GM08714 (cell line): Measurements from ENCODE around the gene LDLRAD3.

Source experiments
- H3K4me3 ChIP-seq: fragments of 200-500 bp; sonication (Bioruptor generic); 2 replicates; pipeline ENCODE4 v1.5.1; 2014; ENCODE audit warnings: mild to moderate bottlenecking, low read length, inconsistent platforms
- ZNF274 ChIP-seq: IDR thresholded peaks from 2 replicates; pipeline ENCODE4 v1.6.1; 2012; ENCODE audit warnings: mild to moderate bottlenecking, low read depth, low read length

The LDLRAD3 gene

DNA sequence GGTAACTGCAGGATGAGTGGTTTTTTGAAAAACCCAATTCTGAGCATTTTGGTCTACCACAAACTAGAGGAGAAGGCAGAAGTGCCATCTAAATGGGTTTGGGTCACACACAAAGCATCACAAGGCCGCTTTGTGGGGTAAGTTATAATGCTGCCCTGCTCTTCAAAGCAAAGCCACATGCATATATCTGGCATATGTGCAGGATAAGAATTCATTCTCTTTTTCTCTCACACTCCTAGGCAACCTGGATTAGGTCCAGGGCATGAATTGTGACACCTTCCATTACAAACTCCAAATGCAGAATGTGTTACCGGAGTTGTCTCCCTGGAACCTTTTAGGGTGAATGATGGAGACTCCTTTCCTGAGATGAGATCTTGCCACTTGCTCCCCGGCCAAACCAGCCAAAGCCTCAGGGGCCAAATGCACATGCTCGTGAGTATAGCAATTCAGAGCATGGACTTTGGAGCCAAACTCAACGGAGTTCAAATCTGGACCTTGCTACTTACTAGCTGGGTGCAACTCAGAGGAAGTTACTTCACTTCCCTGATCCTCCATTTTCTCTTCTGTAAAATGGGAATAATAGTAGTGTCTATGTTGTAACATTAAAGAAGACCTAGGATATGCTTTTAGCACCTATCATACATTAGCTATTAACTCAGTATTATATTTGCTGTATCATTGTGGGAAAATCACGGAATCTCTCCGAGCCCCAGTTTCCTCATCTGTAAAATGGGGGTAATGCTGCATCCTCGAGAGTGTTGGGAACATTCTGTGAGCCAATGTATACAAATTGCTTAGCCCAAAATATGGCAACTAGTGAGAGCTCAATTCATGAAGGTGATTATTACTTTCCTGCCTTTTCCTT is 248.8 kb downstream of the LDLRAD3 start:
- H3K4me3 ChIP-seq: no peak overlapping the region
- TF ChIP-seq ZNF274: no peak

DNA sequence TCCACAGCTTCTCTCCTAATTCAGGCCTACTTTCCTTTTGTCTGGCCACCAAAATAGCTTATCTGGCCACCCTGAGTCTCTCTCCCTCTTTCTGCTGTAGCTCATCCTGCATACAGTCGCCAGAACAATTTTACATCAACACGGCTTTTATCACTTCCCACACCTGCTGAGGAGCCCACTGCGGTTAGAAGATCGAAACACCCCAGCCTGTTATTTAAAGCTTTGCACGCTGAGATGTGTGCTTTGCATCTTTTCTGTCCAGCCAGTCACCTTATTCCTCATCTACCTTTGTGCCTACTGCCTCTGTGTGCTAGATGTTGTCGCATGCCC is 249.4 kb downstream of the LDLRAD3 start:
- no peak for TF ChIP-seq ZNF274
- H3K4me3 ChIP-seq: no peak overlapping the region

- TF ChIP-seq ZNF274: no peak
- no peak overlapping the region for H3K4me3 ChIP-seq
These were observed 249.9 kb downstream of the LDLRAD3 start for GRCh38 chr11:36193721-36194120.

DNA sequence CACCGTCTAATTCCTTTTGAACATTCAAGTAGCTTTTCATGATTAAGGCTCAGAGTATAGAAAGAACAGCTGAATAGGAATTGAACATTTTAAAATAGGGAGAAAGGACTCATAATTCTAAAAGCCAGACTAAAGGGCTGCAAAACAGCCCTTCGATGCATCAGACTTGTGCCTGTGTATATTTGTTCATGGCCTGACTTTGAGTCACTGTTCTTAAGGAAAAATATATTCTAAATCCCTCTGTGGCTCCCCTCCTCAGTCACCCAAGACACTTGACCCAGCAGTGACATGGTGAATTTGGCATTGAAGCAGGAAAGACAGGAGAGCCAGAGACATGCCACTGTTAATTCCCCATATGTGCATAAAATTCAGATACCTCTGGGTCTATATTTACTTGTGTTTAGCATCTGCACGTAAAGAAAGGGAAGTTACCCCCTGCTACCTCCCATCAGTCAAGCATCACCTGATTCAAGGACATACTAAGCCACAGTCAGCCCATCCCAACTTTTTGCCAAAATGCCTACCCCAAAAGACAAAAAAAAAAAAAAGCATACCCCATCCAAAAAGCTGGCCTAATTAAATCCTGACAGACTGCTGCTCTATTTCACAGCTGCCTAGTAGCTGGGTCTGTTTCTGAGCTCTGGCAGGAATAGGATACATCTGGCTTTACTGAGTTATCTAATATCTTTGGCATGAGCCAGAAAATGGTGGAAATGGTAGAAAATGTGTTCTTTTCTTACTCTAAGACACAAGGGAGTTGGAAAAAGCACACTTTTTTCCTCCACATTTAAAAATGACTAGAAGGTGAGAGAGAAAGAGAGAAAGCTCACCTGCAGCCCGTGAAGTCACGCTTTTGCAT is 251.9 kb downstream of the LDLRAD3 start:
- TF ChIP-seq ZNF274: no peak
- no peak overlapping the region for H3K4me3 ChIP-seq

GRCh38 chr11:36196411-36196998 is 252.6 kb downstream of the LDLRAD3 start:
- no peak for TF ChIP-seq ZNF274
- H3K4me3 ChIP-seq: no peak overlapping the region

DNA sequence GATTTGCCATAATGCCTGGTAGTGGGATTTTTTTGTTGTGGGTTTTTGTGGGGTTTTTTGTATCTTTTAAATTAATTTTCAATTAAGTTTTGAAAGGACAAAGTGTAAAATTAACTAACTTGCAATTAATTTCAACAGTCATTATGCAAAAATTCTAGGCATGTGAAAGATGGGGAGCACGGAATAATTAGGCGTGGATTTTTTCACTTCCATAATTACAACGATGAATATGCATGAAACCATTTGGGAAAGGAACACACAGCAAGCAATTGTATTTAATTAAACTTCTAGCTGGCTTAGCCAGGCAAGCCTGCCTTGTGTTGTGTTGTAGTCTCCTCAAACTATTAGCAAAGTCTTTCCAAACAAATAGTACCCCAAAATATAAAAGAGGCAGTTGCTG is 257.5 kb downstream of the LDLRAD3 start:
- no peak overlapping the region for H3K4me3 ChIP-seq
- TF ChIP-seq ZNF274: no peak

DNA sequence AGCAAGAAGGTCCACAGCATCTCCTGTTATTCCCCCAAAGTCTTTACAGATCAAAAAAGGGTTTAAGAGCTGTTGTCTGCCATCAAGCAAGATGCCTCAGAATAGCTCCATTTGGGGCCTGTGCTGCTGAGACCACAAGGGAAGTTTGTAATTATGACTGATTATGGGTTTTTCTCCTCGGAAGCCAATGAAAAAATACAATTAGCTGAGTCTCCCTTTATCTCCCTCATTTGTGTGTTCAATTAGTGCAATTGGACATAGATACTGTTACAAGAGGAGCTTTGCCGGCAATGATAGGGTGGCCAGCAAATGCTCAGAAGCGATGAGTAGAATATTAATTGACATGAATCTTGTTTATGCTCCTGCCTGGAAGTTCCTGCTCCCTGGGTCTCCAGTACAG is 261.7 kb downstream of the LDLRAD3 start:
- H3K4me3 ChIP-seq: no peak overlapping the region
- TF ChIP-seq ZNF274: no peak

GRCh38 chr11:36210529-36210928 is 266.7 kb downstream of the LDLRAD3 start:
- no peak for TF ChIP-seq ZNF274
- no peak overlapping the region for H3K4me3 ChIP-seq

GRCh38 chr11:36211761-36212430 is 268.0 kb downstream of the LDLRAD3 start:
- H3K4me3 ChIP-seq: no peak overlapping the region
- no peak for TF ChIP-seq ZNF274

DNA sequence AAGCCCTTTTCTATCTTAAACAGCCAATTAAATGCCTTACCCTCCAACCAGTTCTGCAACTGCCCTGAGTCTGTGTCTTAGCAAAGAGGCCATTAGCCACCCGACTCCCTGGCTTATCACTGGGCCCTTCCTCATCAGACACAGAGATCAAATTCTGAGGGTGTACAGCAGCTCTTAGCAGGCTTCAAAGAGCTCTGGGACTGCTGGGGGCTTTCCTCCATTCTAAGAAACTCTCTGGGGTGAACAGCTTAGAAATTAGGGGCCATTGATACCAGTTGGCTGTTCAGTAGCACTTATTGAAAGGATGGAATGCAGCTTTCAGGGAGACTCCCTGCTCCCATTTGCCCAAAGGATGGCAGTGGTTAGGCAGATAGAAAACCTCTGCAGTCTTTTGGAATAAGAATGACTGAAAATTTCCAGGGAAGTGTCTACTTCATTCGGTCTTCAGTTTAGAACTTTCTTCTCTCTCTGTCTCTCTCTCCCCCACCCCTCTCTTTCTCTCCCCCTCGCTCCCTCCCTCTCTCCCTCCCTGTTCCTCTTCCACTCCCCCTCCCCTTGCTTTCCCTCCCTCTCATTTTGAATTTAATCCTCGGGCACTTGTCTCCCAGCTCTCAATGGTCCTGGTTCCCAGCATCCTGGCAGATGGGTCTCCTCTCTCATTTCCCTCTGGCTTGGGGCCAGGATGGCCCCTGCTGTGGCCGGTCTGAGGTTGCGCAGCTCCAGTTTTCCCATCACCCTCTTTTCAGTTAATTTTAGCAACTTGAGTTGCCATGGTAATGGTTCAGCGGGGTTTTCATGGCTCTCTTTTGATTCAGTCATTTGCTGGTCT is 268.9 kb downstream of the LDLRAD3 start:
- TF ChIP-seq ZNF274: no peak
- no peak overlapping the region for H3K4me3 ChIP-seq

GRCh38 chr11:36213393-36213840 is 269.6 kb downstream of the LDLRAD3 start:
- H3K4me3 ChIP-seq: no peak overlapping the region
- TF ChIP-seq ZNF274: no peak

DNA sequence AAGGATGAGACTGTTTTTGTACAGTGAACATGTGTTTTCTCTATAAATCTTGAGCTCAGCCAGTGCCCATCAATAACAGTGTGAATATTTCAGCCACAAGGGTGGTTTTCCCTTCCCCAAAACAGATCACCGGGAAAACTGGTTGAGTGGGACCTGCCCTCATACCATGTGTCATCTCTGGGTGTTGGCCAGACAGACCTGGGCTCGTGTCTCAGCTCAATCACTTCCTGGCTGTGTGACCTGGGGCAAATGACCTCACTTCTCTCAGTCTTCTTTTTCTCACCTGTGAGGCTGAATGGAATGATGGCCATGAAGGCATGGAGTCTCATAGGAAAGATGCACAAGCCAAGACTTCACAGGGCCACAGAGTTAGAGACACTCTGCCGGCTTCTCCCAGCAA is 270.6 kb downstream of the LDLRAD3 start:
- TF ChIP-seq ZNF274: no peak
- no peak overlapping the region for H3K4me3 ChIP-seq

DNA sequence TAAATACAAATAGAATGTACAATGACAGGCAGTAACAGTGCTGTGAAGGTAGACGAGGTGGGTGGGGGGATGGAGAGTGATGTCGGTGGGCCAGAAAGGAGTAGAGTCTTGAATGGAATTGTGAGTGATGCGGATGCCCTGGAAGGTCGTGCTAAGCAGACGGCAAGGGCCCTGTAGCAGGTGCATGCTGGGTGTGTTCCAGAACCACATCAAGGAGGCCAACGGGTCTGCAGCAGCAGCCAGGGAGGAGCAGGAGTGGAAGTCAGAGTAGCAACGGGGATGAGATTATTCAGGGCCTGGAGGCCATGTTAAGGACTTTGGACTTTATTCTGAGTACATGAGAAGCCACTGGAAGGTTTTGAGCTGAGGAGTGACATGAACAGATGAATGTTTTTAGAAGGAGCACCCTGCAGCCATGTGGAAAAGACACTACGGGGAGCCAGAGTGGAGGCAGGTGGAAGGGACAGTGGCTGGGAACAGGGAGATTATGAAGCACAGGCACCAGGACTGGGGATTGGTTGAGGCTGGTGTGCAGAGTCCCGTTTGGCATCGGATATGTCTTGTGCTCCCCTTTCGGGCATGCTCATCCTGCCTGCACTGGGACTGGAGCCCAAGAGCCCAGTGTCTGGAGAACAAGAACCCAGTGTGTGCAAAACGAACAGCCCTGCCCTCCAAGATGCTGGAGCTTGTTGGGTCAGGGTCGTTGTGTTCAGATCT is 271.3 kb downstream of the LDLRAD3 start:
- TF ChIP-seq ZNF274: no peak
- no peak overlapping the region for H3K4me3 ChIP-seq
